Endothelial cell of umbilical vein (primary cell): ENCODE measurements around the gene NAV2. TPM values are rescaled to one million over a fixed set of nuclear protein-coding genes. Genes with fewer than 3 reads are reported as not detected.

Experiments used
- BruUV-seq: library from RNA; stranded (reverse); fragments of 400-500 nt; replicated peaks from 2 replicates; lab custom pipeline; 2021; lab: Mats Ljungman, UMichigan
- CTCF ChIA-PET: fragments of 300-600, 350-600 bp; sonication (Branson Sonifier 250); formaldehyde crosslinking; loops from one replicate; lab custom pipeline; 2021; ENCODE audit warnings: antibody characterized with exemption, inconsistent platforms; lab: Charles Lee
- POLR2A ChIA-PET: fragments of 300-600, 350-600 bp; sonication (Branson Sonifier 250); formaldehyde crosslinking; loops from one replicate; lab custom pipeline; 2021; ENCODE audit warnings: antibody characterized with exemption, inconsistent platforms; lab: Charles Lee
- DNase-seq: peaks from one replicate; pipeline ENCODE4 v3.0.0-alpha.2; 2011; ENCODE audit warnings: low read depth, low spot score
- FAIRE-seq: peaks from 2 replicates; lab custom pipeline; 2011; peaks lifted over from hg19 to GRCh38; lab: Jason Lieb, UNC
- H2AFZ ChIP-seq: 2 replicates; pipeline ENCODE4 v1.6.0; 2012; ENCODE audit warnings: low read depth, low read length, control low read depth, inconsistent platforms
- H3K27ac ChIP-seq: 2 replicates; pipeline ENCODE4 v1.5.1; 2011; ENCODE audit warnings: low read depth, mild to moderate bottlenecking, control low read depth, low read length, moderate library complexity; ENCODE audit not compliant: insufficient read depth
- H3K27me3 ChIP-seq, 2 experiments: 2 replicates each; pipeline versions ENCODE4 v1.6.0 to v1.6.1; 2011; ENCODE audit warnings: low read length in 2 of 2, mixed read lengths in 1 of 2; ENCODE audit not compliant: control insufficient read depth in 2 of 2, insufficient read depth in 2 of 2
- H3K36me3 ChIP-seq, 2 experiments: 2 replicates in 1 of 2; 3 replicates in 1 of 2; pipeline ENCODE4 v1.5.1; 2011; ENCODE audit warnings: low read length in 2 of 2, mild to moderate bottlenecking in 1 of 2, moderate library complexity in 1 of 2; ENCODE audit not compliant: control insufficient read depth in 2 of 2, insufficient read depth in 2 of 2; ENCODE audit errors: extremely low read depth in 1 of 2
- H3K4me1 ChIP-seq: 3 replicates; pipeline ENCODE4 v1.5.1; 2011; ENCODE audit warnings: mild to moderate bottlenecking, low read length; ENCODE audit not compliant: control insufficient read depth, insufficient read depth; ENCODE audit errors: extremely low read depth
- H3K4me2 ChIP-seq: 2 replicates; pipeline ENCODE4 v1.6.1; 2011; ENCODE audit warnings: low read length, control low read depth, mixed read lengths; ENCODE audit not compliant: insufficient read depth
- H3K4me3 ChIP-seq, 3 experiments: fragments of 200-600 bp in 1 of 3; sonication (generic), shearing (Covaris generic) in 1 of 3; replicated peaks in 1 of 3; 2 replicates each; pipeline ENCODE4 v1.5.1; 2011 to 2016; ENCODE audit warnings: control low read depth in 3 of 3, low read length in 3 of 3, mild to moderate bottlenecking in 2 of 3, inconsistent platforms in 1 of 3, low read depth in 1 of 3, moderate library complexity in 1 of 3; ENCODE audit not compliant: insufficient read depth in 1 of 3
- H3K79me2 ChIP-seq: 2 replicates; pipeline ENCODE4 v1.6.0; 2012; ENCODE audit warnings: low read length, inconsistent platforms; ENCODE audit not compliant: control insufficient read depth, insufficient read depth
- H3K9ac ChIP-seq: replicated peaks from 2 replicates; pipeline ENCODE3; 2011; ENCODE audit warnings: low read length, control low read depth; ENCODE audit not compliant: insufficient read depth; ENCODE audit errors: extremely low read depth
- H3K9me1 ChIP-seq: replicated peaks from 3 replicates; pipeline ENCODE4 v1.6.0; 2011; ENCODE audit warnings: mild to moderate bottlenecking, low read length; ENCODE audit not compliant: control insufficient read depth, insufficient read depth; ENCODE audit errors: extremely low read depth
- H3K9me3 ChIP-seq: replicated peaks from 2 replicates; pipeline ENCODE4 v1.5.1; 2012; ENCODE audit warnings: low read length, inconsistent platforms; ENCODE audit not compliant: control insufficient read depth, insufficient read depth
- H4K20me1 ChIP-seq: replicated peaks from 2 replicates; pipeline ENCODE3; 2011; ENCODE audit warnings: mild to moderate bottlenecking, low read length; ENCODE audit not compliant: control insufficient read depth, insufficient read depth; ENCODE audit errors: extremely low read depth
- CTCF ChIP-seq, 2 donors: IDR thresholded peaks; 1 replicate in 1 of 2; 2 replicates in 1 of 2; pipeline ENCODE4 v1.5.1; 2011; ENCODE audit warnings: low read length in 2 of 2, mild to moderate bottlenecking in 2 of 2, moderate library complexity in 2 of 2, control low read depth in 1 of 2, inconsistent platforms in 1 of 2, low read depth in 1 of 2; ENCODE audit not compliant: insufficient read depth in 1 of 2; ENCODE audit errors: extremely low read depth in 1 of 2
- EZH2 ChIP-seq: IDR thresholded peaks from 2 replicates; pipeline ENCODE4 v1.6.1; 2012; ENCODE audit warnings: borderline replicate concordance, low read depth, mild to moderate bottlenecking, moderate library complexity, low read length, inconsistent platforms; ENCODE audit not compliant: severe bottlenecking
- FOS ChIP-seq: IDR thresholded peaks from 2 replicates; pipeline ENCODE4 v1.6.1; 2011; ENCODE audit warnings: mild to moderate bottlenecking, low read length, moderate library complexity, borderline replicate concordance; ENCODE audit not compliant: insufficient read depth
- GATA2 ChIP-seq: IDR thresholded peaks from 2 replicates; pipeline ENCODE4 v1.7.0; 2011; ENCODE audit warnings: low read depth, mild to moderate bottlenecking, moderate library complexity, mixed read lengths, low read length; ENCODE audit not compliant: insufficient read length, insufficient read depth
- JUN ChIP-seq: IDR thresholded peaks from 2 replicates; pipeline ENCODE4 v1.6.1; 2011; ENCODE audit warnings: borderline replicate concordance, low read depth; ENCODE audit not compliant: insufficient read length, insufficient read depth
- MYC ChIP-seq: IDR thresholded peaks from one replicate; pipeline ENCODE4 v1.6.1; 2011; ENCODE audit warnings: mild to moderate bottlenecking, low read depth, low read length
- POLR2A ChIP-seq: IDR thresholded peaks from 2 replicates; pipeline ENCODE4 v1.6.1; 2012; ENCODE audit warnings: low read depth, mild to moderate bottlenecking, control low read depth, low read length
- POLR2AphosphoS5 ChIP-seq: IDR thresholded peaks from 2 replicates; pipeline ENCODE4 v1.6.1; 2012; ENCODE audit warnings: low read depth, mild to moderate bottlenecking, control low read depth, low read length, moderate library complexity; ENCODE audit not compliant: insufficient read depth
- dilution Hi-C: fragments of 300-500 bp; cut with MboI; formaldehyde crosslinking; loops from one replicate; pipeline ENCODE4 v1.15.0; 2019; ENCODE audit warnings: low sequenced_read_pairs; ENCODE audit not compliant: extremely low pct_ligation_motif_present
- intact Hi-C: fragments of 100-400 bp; cut with micrococcal nuclease; formaldehyde crosslinking; loops from one replicate; pipeline ENCODE4 v1.10.0; 2022
- polyA plus RNA-seq, 4 experiments: library from polyadenylated mRNA; depleted of rRNA in 3 of 4; stranded (reverse) in 3 of 4; unstranded in 1 of 4; fragments of >200 nt; gene quantifications; 2 replicates each; pipeline versions ENCODE4 v1.2.1 to v1.2.3, GENCODE V29; 2011 to 2012; ENCODE audit warnings: missing spikeins in 1 of 4
- total RNA-seq: library from RNA; stranded (reverse); gene quantifications from 2 replicates; pipeline ENCODE4 v1.2.3, GENCODE V29; 2021
- TF ChIP-seq, protein P1 (sequence below): IDR thresholded peaks from 2 replicates; pipeline ENCODE4 v1.6.1; 2011; ENCODE audit not compliant: insufficient read depth, insufficient read length

NAV2 gene
- total and polyA plus RNA-seq, 2 donors (not counting 3 experiments of a cell fraction or from before 2014, with no cell fraction given) = 10.9 to 68.0 TPM

- no peak overlapping the region for H2AFZ ChIP-seq
- TF ChIP-seq POLR2AphosphoS5 (no peak), POLR2A (no peak), JUN (no peak), GATA2 (no peak), EZH2 (no peak), FOS (no peak), MYC (no peak), CTCF (IDR thresholded peaks at IDR 0.05; ENCODE audit: extremely low read depth in 1 of 2, insufficient read depth in 1 of 2, low read depth in 1 of 2, low read length in 2 of 2) (no peak)
- TF ChIP-seq, protein P1, sequence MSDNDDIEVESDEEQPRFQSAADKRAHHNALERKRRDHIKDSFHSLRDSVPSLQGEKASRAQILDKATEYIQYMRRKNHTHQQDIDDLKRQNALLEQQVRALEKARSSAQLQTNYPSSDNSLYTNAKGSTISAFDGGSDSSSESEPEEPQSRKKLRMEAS = no peak
- no peaks in the 10 kb centered on the region for H3K36me3 ChIP-seq
- no TSS peak for BruUV-seq
- H3K4me2 ChIP-seq = no peak overlapping the region
- POLR2A ChIA-PET = no interaction called here
- no peak overlapping the region for H3K9ac ChIP-seq
- peaks cover 88% of the 10 kb centered on the region for H3K79me2 ChIP-seq
- H3K27me3 ChIP-seq = no peaks in the 10 kb centered on the region
- intact Hi-C loops = no loop called here
- FAIRE-seq = no peak
- CTCF ChIA-PET = interaction anchor here (1.3 to 1.4 kb wide), 2 partner anchors 9 to 85 kb away, joined by 4 to 6 read pairs; no protein-coding TSS in a partner anchor
- H3K9me1 ChIP-seq = no peaks in the 10 kb centered on the region
- H3K4me3 ChIP-seq = no peak overlapping the region
- no peak for DNase-seq
- H3K9me3 ChIP-seq = no peaks in the 10 kb centered on the region
- dilution Hi-C loops = no loop called here
- no peak overlapping the region for H3K27ac ChIP-seq
- H4K20me1 ChIP-seq = no peaks in the 10 kb centered on the region
- H3K4me1 ChIP-seq = no peaks in the 10 kb centered on the region
These were observed 105.2 kb downstream of the NAV2 start for GRCh38 chr11:19817870-19818269.
